Measurements from ENCODE around the gene RANBP9. TPM values are rescaled to one million over a fixed set of nuclear protein-coding genes. Genes with fewer than 3 reads are reported as not detected.

Gene RANBP9
- total and polyA plus RNA-seq, 9 of the 15 experiments (the other 6 are each of a cell fraction or from before 2014, with no cell fraction given) = 27.5 to 130 (median 61.5) TPM

DNA sequence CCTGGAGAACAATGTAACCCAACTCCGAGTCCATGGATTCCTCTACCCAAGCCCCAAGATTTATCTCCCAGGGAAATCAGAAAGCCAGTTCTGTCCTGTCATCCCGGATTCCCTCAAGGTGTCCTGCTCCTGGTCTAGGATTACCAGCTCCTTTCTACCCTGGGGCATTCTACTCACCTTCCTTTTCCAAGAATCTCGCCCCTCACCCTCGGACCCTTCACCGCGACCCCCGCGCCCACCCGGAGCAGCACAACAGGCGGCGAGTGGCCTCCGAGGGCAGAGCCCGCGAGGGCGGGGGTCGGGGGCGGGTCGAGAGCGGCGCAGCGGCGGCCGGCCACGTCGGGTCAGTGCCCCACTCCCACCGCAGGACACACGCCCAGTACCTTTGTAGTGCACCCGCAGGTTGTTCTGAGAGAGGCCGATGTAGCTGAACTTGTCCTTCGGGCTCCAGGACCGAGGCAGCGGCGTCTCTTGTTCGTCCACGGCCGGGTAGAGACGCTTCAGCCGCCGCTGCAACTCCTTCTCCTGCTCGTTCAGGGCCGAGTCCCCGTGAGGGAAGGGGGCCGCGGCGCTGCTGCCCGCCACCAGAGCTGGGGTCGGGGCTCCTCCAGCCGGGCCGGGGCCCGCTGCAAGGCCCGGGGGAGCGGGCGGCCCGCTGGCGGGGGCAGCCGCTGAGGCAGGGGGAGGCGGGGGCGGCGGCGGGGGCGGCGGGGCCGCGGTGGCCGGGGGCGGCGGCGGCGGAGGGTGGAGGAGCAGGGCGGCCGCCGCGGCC, 897 bp downstream of the RANBP9 start (continued):
- no peak for TF ChIP-seq RAD51 (IDR thresholded peaks at IDR 0.05; ENCODE audit: borderline replicate concordance, low read depth)
- no peak for TF ChIP-seq ZKSCAN8 (CRISPR knock-in tag; IDR thresholded peaks at IDR 0.05)
- TF ChIP-seq KAT8 (IDR thresholded peaks at IDR 0.05; ENCODE audit: low read depth) = no peak
- no peak for TF ChIP-seq BRD4 (IDR thresholded peaks at IDR 0.05)
- TF ChIP-seq HDAC2 (IDR thresholded peaks at IDR 0.05) = peak; percentile 73; the same call in 1 of the 2 replicates
- TF ChIP-seq JUND (IDR thresholded peaks at IDR 0.05; ENCODE audit: borderline replicate concordance, low read depth, low read length) = no peak
- TF ChIP-seq JUND (tag; IDR thresholded peaks at IDR 0.05; ENCODE audit: borderline replicate concordance, low read depth, low read length) = no peak; the same call in 2 of the 3 replicates
- no peak for TF ChIP-seq NFRKB (IDR thresholded peaks at IDR 0.05; ENCODE audit: low read depth)
- TF ChIP-seq, protein P1, sequence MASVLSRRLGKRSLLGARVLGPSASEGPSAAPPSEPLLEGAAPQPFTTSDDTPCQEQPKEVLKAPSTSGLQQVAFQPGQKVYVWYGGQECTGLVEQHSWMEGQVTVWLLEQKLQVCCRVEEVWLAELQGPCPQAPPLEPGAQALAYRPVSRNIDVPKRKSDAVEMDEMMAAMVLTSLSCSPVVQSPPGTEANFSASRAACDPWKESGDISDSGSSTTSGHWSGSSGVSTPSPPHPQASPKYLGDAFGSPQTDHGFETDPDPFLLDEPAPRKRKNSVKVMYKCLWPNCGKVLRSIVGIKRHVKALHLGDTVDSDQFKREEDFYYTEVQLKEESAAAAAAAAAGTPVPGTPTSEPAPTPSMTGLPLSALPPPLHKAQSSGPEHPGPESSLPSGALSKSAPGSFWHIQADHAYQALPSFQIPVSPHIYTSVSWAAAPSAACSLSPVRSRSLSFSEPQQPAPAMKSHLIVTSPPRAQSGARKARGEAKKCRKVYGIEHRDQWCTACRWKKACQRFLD (CRISPR knock-in tag; IDR thresholded peaks at IDR 0.05) = no peak
- TF ChIP-seq ZNF143 (CRISPR knock-in tag; IDR thresholded peaks at IDR 0.05) = no peak
- TF ChIP-seq, protein P2, sequence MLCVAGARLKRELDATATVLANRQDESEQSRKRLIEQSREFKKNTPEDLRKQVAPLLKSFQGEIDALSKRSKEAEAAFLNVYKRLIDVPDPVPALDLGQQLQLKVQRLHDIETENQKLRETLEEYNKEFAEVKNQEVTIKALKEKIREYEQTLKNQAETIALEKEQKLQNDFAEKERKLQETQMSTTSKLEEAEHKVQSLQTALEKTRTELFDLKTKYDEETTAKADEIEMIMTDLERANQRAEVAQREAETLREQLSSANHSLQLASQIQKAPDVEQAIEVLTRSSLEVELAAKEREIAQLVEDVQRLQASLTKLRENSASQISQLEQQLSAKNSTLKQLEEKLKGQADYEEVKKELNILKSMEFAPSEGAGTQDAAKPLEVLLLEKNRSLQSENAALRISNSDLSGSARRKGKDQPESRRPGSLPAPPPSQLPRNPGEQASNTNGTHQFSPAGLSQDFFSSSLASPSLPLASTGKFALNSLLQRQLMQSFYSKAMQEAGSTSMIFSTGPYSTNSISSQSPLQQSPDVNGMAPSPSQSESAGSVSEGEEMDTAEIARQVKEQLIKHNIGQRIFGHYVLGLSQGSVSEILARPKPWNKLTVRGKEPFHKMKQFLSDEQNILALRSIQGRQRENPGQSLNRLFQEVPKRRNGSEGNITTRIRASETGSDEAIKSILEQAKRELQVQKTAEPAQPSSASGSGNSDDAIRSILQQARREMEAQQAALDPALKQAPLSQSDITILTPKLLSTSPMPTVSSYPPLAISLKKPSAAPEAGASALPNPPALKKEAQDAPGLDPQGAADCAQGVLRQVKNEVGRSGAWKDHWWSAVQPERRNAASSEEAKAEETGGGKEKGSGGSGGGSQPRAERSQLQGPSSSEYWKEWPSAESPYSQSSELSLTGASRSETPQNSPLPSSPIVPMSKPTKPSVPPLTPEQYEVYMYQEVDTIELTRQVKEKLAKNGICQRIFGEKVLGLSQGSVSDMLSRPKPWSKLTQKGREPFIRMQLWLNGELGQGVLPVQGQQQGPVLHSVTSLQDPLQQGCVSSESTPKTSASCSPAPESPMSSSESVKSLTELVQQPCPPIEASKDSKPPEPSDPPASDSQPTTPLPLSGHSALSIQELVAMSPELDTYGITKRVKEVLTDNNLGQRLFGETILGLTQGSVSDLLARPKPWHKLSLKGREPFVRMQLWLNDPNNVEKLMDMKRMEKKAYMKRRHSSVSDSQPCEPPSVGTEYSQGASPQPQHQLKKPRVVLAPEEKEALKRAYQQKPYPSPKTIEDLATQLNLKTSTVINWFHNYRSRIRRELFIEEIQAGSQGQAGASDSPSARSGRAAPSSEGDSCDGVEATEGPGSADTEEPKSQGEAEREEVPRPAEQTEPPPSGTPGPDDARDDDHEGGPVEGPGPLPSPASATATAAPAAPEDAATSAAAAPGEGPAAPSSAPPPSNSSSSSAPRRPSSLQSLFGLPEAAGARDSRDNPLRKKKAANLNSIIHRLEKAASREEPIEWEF (CRISPR knock-in tag; IDR thresholded peaks at IDR 0.05) = no peak
- TF ChIP-seq DIDO1 (tag; IDR thresholded peaks at IDR 0.05; ENCODE audit: low read depth) = no peak
- TF ChIP-seq SMAD4 (CRISPR knock-in tag; conservative IDR thresholded peaks at IDR 0.05) = peak; percentile 49
- TF ChIP-seq, protein P3, sequence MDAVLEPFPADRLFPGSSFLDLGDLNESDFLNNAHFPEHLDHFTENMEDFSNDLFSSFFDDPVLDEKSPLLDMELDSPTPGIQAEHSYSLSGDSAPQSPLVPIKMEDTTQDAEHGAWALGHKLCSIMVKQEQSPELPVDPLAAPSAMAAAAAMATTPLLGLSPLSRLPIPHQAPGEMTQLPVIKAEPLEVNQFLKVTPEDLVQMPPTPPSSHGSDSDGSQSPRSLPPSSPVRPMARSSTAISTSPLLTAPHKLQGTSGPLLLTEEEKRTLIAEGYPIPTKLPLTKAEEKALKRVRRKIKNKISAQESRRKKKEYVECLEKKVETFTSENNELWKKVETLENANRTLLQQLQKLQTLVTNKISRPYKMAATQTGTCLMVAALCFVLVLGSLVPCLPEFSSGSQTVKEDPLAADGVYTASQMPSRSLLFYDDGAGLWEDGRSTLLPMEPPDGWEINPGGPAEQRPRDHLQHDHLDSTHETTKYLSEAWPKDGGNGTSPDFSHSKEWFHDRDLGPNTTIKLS (IDR thresholded peaks at IDR 0.05; ENCODE audit: borderline replicate concordance, low read depth) = peak; percentile 54; the same call in 1 of the 2 replicates
- 0 out of 4 replicates have a peak, but pooled peaks of 1 of the 2 experiments have one; percentile 5 for TF ChIP-seq RAD21 (CRISPR knock-in tag; conservative IDR thresholded peaks at IDR 0.05 in 1 of 2, IDR thresholded peaks at IDR 0.05 in 1 of 2)
- no peak for TF ChIP-seq DDX20 (tag; IDR thresholded peaks at IDR 0.05; ENCODE audit: low read depth)

All from K562 (cell line).